ENCODE measurements around the gene VCL.

DNA sequence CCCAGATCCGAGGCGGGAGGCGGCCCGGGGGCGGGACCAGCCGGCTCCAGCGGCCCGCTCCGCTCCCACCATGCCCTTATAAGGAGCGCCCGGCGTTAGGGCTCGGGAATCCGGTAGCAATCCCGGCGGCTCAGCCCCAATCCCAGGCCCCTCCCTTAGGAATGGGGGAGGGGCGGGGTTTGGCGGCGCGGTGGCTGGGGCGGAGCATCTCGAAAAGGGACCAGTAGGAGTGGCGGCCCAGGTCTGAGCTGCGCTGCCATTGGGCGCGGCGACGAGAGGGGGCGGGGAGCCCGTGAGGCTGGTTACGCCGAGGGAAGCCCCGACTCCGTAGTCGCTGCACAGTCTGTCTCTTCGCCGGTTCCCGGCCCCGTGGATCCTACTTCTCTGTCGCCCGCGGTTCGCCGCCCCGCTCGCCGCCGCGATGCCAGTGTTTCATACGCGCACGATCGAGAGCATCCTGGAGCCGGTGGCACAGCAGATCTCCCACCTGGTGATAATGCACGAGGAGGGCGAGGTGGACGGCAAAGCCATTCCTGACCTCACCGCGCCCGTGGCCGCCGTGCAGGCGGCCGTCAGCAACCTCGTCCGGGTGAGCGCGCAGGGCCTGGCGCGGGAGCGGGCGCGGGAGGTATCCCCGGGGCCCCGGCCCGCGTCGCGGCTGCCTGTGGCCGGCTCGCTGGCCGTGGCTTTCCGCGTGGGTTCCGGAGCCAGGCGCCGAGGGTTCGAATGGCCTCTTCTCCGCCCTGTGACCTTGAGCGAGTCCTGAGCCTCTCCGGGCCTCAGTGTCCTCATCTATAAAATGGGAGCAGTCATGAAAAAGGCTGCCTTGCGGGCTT lies at the start of gene VCL:
- TF ChIP-seq, protein P1, sequence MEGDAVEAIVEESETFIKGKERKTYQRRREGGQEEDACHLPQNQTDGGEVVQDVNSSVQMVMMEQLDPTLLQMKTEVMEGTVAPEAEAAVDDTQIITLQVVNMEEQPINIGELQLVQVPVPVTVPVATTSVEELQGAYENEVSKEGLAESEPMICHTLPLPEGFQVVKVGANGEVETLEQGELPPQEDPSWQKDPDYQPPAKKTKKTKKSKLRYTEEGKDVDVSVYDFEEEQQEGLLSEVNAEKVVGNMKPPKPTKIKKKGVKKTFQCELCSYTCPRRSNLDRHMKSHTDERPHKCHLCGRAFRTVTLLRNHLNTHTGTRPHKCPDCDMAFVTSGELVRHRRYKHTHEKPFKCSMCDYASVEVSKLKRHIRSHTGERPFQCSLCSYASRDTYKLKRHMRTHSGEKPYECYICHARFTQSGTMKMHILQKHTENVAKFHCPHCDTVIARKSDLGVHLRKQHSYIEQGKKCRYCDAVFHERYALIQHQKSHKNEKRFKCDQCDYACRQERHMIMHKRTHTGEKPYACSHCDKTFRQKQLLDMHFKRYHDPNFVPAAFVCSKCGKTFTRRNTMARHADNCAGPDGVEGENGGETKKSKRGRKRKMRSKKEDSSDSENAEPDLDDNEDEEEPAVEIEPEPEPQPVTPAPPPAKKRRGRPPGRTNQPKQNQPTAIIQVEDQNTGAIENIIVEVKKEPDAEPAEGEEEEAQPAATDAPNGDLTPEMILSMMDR (conservative IDR thresholded peaks at IDR 0.05; ENCODE audit: low read depth, low read length): no peak
- TF ChIP-seq EZH2 (IDR thresholded peaks at IDR 0.05; ENCODE audit: low read length, unreplicated experiment) (no peak), EZH2phosphoT487 (IDR thresholded peaks at IDR 0.05; ENCODE audit: borderline replicate concordance, low read length) (no peak)
